GM19035 (cell line): ENCODE measurements around the gene AGRN.
A peak's percentile ranks its signal among the peaks of the same experiment; 100 is the strongest.
"Not testable (repeated sequence)": the region's sequence is repeated elsewhere in the genome, so short reads cannot be mapped to it uniquely, and the experiment has no call there.

ENCODE experiments used
- ATAC-seq: cut with Tn5 transposase; IDR thresholded peaks from one replicate; pipeline ENCODE4 v1.9.1; 2021; ENCODE audit not compliant: unreplicated experiment

The AGRN gene

DNA sequence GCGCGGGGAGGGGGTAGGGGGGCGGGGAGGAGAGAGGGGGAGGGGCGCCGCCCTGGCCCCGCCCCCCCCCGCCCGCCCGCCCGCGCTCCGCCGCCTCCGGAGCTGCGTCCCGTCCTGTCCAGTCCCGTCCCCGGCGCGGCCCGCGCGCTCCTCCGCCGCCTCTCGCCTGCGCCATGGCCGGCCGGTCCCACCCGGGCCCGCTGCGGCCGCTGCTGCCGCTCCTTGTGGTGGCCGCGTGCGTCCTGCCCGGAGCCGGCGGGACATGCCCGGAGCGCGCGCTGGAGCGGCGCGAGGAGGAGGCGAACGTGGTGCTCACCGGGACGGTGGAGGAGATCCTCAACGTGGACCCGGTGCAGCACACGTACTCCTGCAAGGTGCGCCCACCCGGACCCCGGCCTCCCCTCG, at the start of gene AGRN:
Gene AGRN (plus strand): TSS at position 121 of the 405 bp plus-strand sequence. CDS start 53 bp downstream, at position 174.
- peak; percentile 33 for ATAC-seq

DNA sequence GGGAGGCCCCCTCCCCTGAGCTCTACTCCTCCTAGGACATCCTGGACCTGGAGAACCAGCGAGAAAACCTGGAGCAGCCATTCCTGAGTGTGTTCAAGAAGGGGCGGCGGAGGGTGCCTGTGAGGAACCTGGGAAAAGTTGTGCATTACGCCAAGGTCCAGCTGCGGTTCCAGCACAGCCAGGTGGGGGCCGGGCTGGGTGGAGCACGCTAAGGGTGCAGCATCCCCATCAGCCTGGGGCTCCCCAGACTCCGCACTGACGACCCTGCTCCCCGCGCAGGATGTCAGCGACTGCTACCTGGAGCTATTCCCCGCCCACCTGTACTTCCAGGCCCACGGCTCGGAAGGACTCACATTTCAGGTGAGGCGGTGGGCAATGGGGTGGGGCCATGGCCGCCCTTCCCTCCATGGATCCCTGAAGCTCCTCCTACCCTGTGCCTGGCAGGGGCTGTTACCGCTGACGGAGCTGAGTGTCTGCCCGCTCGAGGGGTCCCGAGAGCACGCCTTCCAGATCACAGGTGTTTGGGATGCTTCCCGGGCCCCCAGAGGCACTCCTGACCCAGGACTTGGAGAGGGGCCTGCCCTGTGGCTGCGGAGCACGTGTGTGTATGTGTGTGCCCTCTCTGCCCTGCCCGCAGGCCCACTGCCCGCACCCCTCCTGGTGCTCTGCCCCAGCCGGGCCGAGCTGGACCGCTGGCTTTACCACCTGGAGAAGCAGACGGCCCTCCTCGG, 49.5 kb upstream of the AGRN start:
- no peak for ATAC-seq

DNA sequence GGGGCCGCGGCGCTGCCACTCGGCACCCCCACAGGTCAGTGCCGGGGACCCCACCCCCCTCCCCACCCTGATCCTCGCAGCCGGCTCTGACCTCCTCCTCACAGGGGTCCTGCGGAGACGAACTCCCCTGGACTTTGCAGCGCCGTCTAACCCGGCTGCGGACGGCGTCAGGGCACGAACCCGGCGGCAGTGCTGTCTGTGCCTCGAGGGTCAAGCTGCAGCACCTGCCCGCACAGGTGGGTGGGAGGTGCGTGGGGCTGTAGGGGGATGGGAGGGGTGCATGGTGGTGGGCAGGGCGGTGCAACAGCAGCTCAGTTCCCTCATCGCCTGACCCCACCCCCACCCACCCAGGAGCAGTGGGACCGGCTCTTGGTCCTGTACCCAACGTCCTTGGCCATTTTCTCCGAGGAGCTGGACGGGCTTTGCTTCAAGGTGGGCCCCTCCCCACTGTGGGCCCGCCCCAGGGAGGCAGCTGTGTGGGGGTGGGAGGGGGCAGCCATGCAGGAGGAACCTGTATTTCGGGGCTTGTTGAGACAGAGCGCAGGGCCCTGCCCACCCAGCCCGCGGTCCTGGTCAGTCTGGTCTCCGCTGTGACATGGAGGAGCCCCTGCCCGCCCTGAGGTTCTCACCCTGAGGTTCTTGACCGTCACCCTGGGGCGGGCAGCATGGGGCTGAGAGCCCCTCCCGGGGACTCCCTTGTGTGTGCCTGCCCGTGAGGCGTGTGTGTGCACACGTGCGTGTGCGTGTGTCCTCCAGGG, 48.8 kb upstream of the AGRN start:
- no peak for ATAC-seq

DNA sequence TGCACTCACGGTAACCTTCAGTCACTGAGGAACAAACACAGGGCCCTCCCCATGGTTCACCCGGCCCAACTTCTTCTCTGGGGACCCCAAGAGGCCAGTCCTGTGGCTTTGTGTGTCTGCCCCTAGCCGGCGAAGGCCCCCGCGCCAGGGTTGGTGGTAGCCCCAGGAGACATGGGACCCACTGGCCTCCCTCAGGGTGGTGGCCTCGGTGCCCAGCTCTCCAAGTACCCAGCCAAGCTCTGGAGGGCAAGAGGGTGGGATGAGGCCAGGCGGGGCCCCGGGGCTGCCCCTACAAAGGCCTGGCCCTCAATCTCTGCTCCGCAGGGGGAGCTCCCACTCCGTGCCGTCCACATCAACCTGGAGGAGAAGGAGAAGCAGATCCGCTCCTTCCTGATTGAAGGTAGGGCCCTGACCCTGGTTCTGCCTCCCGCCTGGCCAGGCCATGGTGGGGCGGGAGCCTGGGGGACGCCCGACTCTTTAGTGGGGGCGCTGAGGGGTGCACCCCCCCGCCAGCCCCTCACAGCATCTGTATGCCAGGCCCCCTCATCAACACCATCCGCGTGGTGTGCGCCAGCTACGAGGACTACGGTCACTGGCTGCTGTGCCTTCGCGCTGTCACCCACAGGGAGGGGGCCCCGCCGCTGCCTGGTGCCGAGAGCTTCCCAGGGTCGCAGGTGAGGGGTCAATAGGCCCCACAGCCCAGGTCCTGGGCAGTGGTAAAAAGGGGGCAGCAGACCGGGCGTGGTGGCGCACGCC, 48.0 kb upstream of the AGRN start:
- ATAC-seq: no peak

DNA sequence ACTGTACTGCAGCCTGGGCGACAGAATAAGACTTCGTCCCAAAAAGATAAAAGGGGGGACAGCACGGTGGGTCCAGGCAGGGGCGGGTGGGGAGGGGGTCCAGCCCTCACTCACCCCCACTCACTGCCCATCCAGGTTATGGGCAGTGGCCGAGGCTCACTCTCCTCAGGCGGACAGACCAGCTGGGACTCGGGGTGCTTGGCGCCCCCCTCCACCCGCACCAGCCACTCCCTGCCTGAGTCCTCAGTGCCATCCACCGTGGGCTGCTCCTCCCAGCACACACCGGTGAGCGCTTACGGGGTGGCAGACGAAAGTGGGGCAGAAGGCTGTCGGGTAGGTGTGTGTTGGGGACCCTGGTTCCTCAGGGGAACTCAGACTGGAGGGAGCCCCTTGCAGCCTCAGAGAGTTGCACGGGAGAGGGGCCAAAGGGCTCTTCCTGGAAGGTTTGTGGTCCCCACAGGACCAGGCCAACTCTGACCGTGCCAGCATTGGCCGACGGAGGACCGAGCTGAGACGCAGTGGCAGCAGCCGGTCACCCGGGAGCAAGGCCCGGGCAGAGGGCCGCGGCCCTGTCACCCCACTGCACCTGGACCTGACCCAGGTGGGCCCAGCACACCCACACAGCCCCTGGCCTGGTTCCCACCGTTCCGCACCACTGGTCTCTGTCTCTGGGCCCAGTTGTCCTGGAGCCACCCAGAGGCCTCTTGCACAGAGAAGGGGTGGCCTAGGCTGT, 47.0 kb upstream of the AGRN start:
- ATAC-seq: no peak

DNA sequence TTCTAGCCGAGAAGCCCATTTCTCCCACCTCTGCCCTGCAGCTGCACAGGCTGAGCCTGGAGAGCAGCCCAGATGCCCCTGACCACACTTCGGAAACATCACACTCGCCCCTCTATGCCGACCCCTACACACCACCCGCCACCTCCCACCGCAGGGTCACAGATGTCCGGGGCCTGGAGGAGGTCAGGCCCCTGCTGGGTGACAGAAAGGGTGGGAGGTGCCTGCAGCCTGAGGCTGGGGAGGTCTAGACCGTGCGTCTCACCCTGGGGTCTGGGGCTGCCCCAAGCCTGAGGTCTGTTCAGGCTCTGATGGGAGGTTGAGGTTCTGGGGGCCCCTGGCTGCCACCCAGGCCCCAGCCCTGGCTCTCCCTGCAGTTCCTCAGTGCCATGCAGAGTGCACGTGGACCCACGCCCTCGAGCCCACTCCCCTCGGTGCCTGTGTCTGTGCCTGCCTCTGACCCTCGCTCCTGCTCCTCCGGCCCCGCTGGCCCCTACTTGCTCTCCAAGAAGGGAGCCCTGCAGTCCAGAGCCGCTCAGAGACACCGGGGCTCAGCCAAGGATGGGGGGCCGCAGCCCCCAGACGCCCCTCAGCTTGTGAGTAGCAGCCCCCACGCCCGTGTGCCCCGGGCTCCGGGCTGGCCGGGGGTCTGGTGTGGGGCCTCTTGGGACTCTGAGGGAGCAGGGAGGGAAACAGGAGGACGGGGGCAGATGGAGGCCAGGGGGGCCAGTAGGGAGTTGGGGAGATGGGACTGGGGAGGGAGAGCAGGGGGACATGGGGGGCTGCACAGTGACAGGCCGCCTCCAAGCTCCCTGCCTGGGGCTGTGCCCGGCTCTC, 46.2 kb upstream of the AGRN start:
- no peak for ATAC-seq

DNA sequence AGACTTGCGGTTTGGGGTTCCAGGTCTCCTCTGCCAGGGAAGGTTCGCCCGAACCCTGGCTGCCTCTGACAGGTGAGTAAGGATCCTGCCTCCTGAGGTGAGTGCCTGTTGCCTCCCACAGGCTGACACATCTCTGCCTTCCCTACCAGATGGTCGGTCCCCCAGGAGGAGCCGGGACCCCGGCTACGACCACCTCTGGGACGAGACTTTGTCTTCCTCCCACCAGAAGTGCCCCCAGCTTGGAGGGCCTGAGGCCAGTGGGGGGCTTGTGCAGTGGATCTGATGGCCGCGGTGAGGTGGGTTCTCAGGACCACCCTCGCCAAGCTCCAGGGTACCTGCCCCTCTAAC, 45.7 kb upstream of the AGRN start:
- no peak for ATAC-seq

DNA sequence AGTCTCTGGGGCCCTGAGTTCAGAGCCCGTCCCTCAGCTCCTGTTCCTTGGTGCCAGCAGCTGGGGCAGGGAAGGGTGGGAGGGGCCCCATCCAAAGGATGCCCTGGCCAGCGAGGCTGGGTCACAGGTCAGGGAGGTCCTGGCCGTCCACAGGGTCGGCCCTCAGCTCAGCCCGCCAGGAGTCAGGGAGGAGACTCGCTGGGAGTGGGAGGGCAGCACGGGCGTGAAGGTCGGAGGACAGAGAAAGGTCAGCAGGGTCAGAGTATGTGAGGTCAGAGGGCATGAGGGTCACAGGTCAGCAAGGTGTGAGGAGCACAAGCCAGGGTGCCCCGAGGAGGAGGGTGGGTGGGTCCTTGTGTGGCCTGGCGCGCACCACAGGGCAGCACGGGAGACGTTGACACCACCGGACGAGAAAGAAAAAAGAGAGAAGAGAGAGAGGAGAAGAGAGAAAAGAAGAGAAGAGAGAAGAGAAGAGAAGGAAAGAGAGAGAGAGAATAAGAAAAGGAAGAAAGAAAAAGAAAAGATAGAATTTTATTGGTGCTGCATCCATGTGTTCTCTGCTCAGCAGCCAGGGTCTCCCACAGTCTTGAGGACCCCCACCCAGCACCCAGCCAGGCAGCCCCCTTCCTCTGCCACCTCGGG, 45.1 kb upstream of the AGRN start:
- no peak for ATAC-seq

DNA sequence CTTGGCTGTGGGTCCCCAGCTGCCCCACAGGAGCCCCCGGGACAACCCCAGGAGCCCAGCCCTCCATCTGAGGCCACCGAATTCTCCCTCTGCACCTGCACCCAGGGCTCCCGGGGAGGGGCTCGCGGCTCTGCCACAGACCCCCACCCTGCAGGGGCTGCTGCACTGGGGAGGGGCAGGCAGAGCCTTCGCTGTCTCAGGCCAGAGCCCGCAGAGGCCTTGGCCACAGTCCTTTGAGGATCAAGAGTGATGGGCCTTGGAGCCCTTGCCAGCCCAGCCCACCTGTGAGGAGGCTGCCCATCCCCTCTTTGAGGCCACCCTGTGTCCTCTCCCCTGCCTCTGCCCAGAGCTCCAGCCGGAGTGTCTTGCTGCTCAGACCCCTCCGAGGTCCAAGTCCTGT, 44.6 kb upstream of the AGRN start:
- ATAC-seq: no peak

DNA sequence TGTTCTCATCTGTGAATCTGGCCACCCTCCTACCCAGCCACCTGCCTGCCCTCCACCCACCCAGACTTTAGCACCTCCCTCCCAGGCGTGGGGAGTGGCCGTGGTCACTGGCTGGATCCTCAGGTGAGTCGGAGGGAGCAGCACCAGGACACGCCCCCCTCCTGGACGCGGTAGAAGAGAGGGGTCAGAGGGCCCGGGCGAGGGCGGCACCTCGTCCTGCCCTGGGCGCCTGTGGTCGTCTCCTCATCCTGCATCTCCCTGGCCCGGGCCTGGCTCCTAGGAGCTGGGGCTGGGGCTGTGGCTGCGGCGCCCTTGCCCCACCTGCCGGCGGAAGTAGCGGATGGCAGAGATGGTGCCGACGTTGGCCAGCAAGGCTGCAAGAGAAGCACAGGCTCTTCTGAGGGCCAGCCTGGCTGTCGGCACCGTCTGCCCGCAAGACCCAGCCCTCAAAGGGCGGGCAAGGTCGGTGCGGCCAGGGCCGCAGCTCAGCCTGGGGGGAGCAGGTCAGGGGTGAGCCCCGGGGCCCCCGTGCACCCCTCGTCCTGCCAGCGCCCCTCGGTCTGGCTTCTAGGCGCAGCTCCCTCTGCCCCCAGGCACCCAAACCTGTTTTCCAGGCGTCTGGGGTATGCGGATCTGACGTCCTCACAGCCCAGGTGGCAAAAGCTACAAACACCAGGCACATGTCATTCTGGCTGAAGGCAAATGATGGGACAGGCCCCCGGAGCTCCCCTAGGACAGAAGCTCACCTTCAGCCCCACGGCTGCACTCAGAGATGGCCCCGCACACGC, 43.8 kb upstream of the AGRN start:
- peak; percentile 55 for ATAC-seq

DNA sequence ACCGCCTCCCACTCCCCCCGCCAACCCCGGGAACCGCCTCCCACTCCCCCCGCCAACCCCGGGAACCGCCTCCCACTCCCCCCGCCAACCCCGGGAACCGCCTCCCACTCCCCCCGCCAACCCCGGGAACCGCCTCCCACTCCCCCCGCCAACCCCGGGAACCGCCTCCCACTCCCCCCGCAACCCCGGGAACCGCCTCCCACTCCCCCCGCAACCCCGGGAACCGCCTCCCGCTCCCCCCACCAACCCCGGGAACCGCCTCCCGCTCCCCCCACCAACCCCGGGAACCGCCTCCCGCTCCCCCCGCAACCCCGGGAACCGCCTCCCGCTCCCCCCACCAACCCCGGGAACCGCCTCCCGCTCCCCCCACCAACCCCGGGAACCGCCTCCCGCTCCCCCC, 43.1 kb upstream of the AGRN start:
- not testable (repeated sequence) for ATAC-seq

DNA sequence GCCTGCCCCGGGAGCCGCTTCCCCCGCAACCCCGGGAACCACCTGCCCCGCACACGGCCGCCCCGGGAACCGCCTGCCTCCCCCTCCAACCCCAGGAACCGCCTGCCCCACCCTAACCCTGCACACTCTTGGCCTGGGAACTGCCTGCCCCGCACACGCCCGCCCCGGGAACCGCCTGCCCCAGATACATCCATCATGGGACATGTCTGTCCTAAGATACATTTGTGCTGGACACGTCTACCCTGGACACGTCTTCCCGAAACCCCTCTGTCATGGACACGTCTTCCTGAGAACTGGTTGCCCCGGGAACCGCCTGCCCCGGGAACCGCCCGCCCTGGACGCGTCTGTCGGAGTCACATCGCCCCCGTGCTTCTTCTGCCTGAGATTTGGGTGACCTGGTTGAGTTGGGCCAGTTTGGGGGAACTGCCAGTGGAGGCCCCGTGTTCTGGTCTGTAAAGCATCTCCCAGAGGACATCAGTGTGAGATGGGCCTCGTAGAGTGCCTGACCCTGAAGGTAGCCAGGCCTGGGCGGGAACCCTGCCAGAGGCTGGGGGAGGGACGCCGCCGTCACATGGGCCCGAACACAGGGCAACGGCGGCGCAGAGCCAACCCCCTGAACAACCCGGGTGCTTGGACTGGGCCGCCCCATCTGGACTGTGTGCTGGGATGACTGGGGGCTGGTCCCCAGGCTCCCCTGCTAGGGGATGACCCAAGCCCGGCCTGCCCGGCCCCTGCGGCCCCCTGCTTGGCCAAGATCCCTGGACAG, 41.7 kb upstream of the AGRN start:
- ATAC-seq: no peak

DNA sequence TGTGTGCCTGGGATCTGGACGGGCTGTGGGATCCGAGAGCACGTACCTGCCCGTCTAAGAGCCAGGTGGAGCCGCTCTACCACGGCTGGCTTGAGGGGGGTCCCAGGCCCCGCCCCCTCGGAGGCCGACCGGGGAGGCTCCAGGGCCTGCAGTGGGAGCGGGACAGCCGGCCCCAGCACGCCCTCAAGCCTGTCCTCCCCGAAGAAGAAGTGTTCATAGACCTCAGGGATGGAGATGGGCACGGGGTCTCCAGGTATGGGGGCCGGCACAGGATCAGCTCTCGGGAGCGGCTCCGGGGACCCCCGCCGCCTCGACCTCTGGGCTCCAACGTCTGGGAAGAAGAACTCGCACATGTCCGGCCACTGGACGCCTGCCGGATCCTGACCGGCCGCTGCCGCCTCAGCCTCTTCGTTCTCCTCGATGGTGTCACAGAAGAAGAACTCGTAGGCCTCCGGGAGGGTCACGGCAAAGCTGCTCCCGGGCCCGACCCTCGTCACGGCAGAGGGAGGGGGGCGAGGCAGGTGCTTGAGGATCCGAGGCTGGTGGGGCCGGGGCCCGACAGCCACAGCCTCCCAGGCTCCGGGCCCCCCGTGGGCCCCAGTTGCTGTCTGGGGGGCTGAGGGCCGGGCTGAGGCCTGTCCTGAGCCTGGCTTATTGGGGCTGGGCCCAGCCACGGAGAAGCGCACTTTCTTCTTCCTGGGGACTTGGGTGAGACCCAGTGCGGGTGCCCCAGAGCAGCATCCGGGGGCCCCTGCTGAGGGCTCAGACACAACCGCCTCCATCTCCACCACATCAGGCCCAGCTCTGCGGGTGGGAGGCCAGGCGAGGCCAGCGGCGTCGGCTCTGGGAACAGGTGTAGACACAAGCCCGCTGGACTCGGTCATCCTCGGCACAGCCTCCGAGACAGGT, 40.8 kb upstream of the AGRN start:
- ATAC-seq: no peak

DNA sequence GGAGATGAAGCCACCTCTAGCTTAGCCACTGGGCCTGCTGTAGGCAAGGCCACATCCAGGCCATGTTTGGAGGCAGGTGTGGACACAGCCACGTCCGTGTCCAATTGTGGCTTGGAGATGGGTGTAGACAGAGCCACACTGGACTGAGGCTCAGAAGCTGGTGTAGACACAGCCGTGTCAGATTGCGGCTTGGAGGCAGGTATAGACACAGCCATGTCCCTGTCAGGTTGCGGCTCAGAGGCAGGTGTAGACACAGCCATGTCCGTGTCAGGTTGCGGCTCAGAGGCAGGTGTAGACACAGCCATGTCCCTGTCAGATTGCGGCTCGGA, 40.2 kb upstream of the AGRN start:
- ATAC-seq: no peak

DNA sequence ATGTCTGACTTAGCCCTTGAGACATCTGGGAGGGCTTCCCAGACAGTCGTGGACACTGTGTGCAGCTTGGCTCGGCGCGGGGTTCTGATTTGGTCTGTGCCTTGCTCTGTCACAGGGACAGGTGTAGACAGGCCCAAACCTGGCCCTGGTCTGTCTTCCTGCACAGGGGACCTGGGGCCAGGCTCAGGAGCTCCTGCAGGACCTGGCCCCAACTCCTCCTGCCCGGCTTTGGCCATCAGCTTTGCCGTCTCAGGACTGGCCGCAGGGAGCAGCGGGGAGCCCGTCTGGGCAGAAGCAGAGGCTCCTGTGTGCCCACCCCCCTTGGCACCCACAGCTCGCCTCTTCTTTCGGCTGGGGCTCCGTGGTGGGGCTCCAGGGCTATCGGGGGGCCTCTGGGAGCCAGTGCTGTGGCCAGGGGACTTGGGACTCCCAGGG, 39.8 kb upstream of the AGRN start:
- no peak for ATAC-seq

DNA sequence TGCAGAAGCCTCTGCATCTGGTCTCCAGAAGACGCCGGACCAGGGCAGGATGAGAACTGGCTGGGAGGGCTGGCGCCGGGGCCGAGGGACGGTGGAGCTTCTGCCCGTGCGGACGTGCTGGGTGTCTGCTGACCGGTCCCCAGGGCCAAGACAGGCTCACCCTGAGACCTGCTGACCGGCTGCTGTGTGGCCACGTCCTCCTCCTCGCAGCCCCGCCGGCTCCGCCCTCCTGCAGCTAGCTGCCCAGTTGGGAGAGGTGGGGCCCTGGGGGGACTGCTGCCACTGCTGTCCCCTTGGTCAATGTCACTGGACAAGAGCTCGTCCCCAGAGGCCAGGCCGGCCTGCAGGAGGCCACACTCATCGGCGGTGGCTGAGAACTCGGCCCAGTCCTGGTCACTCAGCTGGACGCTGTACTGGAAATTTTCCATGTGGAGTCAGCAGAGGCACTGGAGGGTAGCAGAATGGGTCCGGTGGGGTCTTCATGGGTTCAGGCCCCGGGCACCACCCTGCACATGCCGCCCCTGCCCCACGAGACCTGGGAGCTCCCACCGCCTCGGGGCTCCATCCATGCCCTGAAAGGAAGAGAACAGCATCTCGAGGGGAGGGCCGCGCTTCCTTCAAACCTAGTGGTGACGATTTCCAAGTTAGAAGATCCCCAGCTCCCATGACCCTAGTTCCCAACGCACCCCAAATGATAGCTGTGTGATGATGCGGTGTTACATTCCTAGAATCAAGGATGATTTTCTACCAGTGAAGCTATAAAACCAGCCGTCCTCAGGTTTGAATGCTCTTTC, 39.1 kb upstream of the AGRN start:
- no peak for ATAC-seq
